Activated CD4-positive, alpha-beta T cell treated with anti-CD3 and anti-CD28 coated beads, Interleukin-2, amount 10 ng/mL, durations not matched to agents 7 days and 5 days (primary cell): Measurements from ENCODE around the gene GPR176. TPM values are rescaled to one million over a fixed set of nuclear protein-coding genes. Genes with fewer than 3 reads are reported as not detected.

Experiments
- CTCF ChIA-PET: fragments of 350-600 bp; sonication (Branson Sonifier 250); formaldehyde crosslinking; loops from one replicate; lab custom pipeline; 2021; ENCODE audit warnings: antibody characterized with exemption; lab: Charles Lee
- POLR2A ChIA-PET: fragments of 350-600 bp; sonication (Branson Sonifier 250); formaldehyde crosslinking; loops from one replicate; lab custom pipeline; 2021; ENCODE audit warnings: antibody characterized with exemption; lab: Charles Lee
- DNase-seq: peaks from one replicate; pipeline ENCODE4 v3.0.0-alpha.2; 2020
- H3K27ac Mint-ChIP-seq: one replicate; pipeline ENCODE4 v1.8.0; 2021; ENCODE audit warnings: mild to moderate bottlenecking, moderate library complexity, mixed read lengths
- H3K27me3 Mint-ChIP-seq: one replicate; pipeline ENCODE4 v1.8.0; 2021; ENCODE audit warnings: mixed read lengths
- H3K36me3 Mint-ChIP-seq: one replicate; pipeline ENCODE4 v1.8.0; 2021; ENCODE audit warnings: low read depth, mixed read lengths
- H3K4me1 Mint-ChIP-seq: one replicate; pipeline ENCODE4 v1.8.0; 2021; ENCODE audit warnings: mixed read lengths
- H3K4me3 Mint-ChIP-seq: one replicate; pipeline ENCODE4 v1.8.0; 2021; ENCODE audit warnings: mild to moderate bottlenecking, moderate library complexity, mixed read lengths
- H3K9me3 Mint-ChIP-seq: one replicate; pipeline ENCODE4 v1.8.0; 2021; ENCODE audit warnings: mixed read lengths
- total RNA-seq, 2 experiments: library from RNA; stranded (reverse); gene quantifications; one replicate each; pipeline ENCODE4 v1.2.3, GENCODE V29; 2021

The GPR176 gene
- total RNA-seq, 2 experiments from 2014 or later = not detected

DNA sequence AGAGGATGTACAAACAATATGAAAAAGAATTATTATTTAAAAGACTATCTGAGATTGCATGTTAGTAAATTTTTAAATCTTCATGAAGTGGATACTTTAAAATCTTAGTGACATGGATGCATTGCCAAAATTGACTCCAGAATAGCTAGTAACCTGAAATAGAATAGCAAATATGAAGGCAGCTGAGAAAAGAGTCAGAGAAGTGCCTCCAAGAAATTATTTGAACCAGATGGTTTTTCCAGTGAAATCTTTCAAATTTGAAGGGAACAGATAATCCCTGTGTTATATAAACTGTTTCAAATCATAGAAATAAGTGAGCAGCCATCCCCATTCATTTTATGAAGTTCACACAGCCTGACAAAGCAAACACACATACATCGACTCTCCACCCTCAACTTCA is 167.1 kb downstream of the GPR176 start:
- H3K27ac Mint-ChIP-seq = no peak overlapping the region
- no peaks in the 10 kb centered on the region for H3K36me3 Mint-ChIP-seq
- H3K4me1 Mint-ChIP-seq = no peaks in the 10 kb centered on the region
- peaks cover 56% of the 10 kb centered on the region for H3K27me3 Mint-ChIP-seq
- H3K9me3 Mint-ChIP-seq = no peaks in the 10 kb centered on the region
- ChIA-PET POLR2A (no interaction called here), CTCF (no interaction called here)
- DNase-seq = no peak
- no peak overlapping the region for H3K4me3 Mint-ChIP-seq

DNA sequence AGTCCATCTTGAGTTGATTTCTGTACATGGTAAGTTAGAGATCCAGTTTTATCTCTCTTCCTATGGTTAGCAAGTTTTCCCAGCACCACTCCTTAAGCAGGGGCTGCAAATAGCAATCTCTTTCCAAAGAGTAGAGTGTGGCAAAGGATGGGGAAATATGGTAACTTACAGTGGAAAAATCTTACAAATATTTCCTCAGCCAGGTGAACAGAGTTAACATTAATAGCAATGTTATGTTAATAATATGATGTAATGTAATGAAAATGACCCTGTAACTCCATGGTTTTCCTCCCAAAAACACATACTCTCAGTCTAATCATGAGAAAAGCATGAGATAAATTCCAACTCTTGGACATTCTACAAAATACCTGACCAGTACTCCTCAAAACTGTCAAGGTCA is 167.8 kb downstream of the GPR176 start:
- CTCF ChIA-PET = no interaction called here
- H3K27me3 Mint-ChIP-seq = peaks cover 58% of the 10 kb centered on the region
- no peak overlapping the region for H3K27ac Mint-ChIP-seq
- H3K4me1 Mint-ChIP-seq = no peaks in the 10 kb centered on the region
- POLR2A ChIA-PET = no interaction called here
- no peak overlapping the region for H3K4me3 Mint-ChIP-seq
- H3K9me3 Mint-ChIP-seq = no peaks in the 10 kb centered on the region
- no peaks in the 10 kb centered on the region for H3K36me3 Mint-ChIP-seq
- DNase-seq = no peak

Other genes with a start within 250 kb of the GPR176 start
- gene FSIP1, start 137.4 kb downstream of the GPR176 start, total RNA-seq = under 1 TPM; 0.30 to 0.48 TPM
- 10 to 100 TPM; 26.5 to 29.9 TPM for gene EIF2AK4, start 13.8 kb upstream of the GPR176 start, total RNA-seq
- 100 to 1,000 TPM; 145 to 150 TPM for gene SRP14, start 118.9 kb upstream of the GPR176 start, total RNA-seq
- 1 to 10 TPM; 8.5 to 8.6 TPM for gene BMF, start 188.6 kb upstream of the GPR176 start, total RNA-seq
- gene BUB1B, start 240.8 kb upstream of the GPR176 start, total RNA-seq = 10 to 100 TPM; 81.1 to 89.0 TPM